ENCODE results near the gene NBAS. TPM values are rescaled to one million over a fixed set of nuclear protein-coding genes. Genes with fewer than 3 reads are reported as not detected.

Gene NBAS
- total RNA-seq, 1 experiment from 2014 or later: 32.5 TPM

- H3K36me3 Mint-ChIP-seq (ENCODE audit: insufficient read depth in 1 of 3, low read depth in 3 of 3): peaks cover 0 to 2% (median 0%) of the 10 kb centered on the region in 3 experiments; a peak in 2 of 7 replicates
- H3K27me3 Mint-ChIP-seq (ENCODE audit: low read depth): no peaks in the 10 kb centered on the region
- H2AK5ac ChIP-seq (ENCODE audit: insufficient read length, low read length): no peak overlapping the region
- no peak overlapping the region for H2BK5ac ChIP-seq (ENCODE audit: insufficient read length, low read length)
- H3K27me3 ChIP-seq (ENCODE audit: insufficient read depth, low read length): no peaks in the 10 kb centered on the region
- H4K8ac ChIP-seq (replicated peaks; ENCODE audit: insufficient read length, low read depth, low read length): no peak overlapping the region
- no peaks in the 10 kb centered on the region for H3K79me2 ChIP-seq (ENCODE audit: insufficient read depth, low read length)
- no peak overlapping the region for H2BK20ac ChIP-seq (ENCODE audit: low read depth, low read length, poor library complexity, severe bottlenecking)
- H3K4me2 ChIP-seq (ENCODE audit: insufficient read depth, insufficient read length, low read length): no peak overlapping the region
- H3K4me1 Mint-ChIP-seq: peaks cover 3 to 9% of the 10 kb centered on the region in 2 experiments; a peak in 3 of 4 replicates
- no peak overlapping the region for H4K5ac ChIP-seq (ENCODE audit: insufficient read length, low read depth, low read length)
- H2BK12ac ChIP-seq (ENCODE audit: insufficient read length, low read depth, low read length): no peak overlapping the region
- no peak overlapping the region for H3K27ac Mint-ChIP-seq
- H2BK15ac ChIP-seq (ENCODE audit: low read depth, low read length): no peak overlapping the region
- H3K4ac ChIP-seq (ENCODE audit: low read depth, low read length): no peak overlapping the region
- no peak overlapping the region for H3K4me3 Mint-ChIP-seq
- H3K56ac ChIP-seq (ENCODE audit: insufficient read length, low read depth, low read length): no peak overlapping the region
- DNase-seq: no peak
- H3K23ac ChIP-seq (ENCODE audit: insufficient read length, low read depth, low read length): no peak overlapping the region
- H3T11ph ChIP-seq (ENCODE audit: low read length): no peak overlapping the region
- no peaks in the 10 kb centered on the region for H3K79me1 ChIP-seq (ENCODE audit: insufficient read depth, low read depth, low read length, poor library complexity, severe bottlenecking)
- no peak for TF ChIP-seq CTCF (conservative IDR thresholded peaks at IDR 0.05)
- H2BK120ac ChIP-seq (ENCODE audit: low read depth, low read length, poor library complexity, severe bottlenecking): no peak overlapping the region
- H4K91ac ChIP-seq (ENCODE audit: insufficient read length, low read depth, low read length): no peak overlapping the region
- no peaks in the 10 kb centered on the region for H3K23me2 ChIP-seq (ENCODE audit: insufficient read length, low read depth, low read length, poor library complexity, severe bottlenecking)
- no peak overlapping the region for H3K18ac ChIP-seq (ENCODE audit: insufficient read length, low read depth, low read length)
- H3K14ac ChIP-seq (ENCODE audit: insufficient read depth, low read length): no peak overlapping the region
- WGBS (ENCODE audit: extremely low coverage, insufficient read length, low lambda C conversion rate): no CpG with 5 or more reads among the region's 5 CpGs
- no peak overlapping the region for H2AFZ ChIP-seq (ENCODE audit: low read length)
- H3K9ac ChIP-seq (ENCODE audit: extremely low read depth, insufficient read length, low read length): no peak overlapping the region
- no peaks in the 10 kb centered on the region for H3K9me3 Mint-ChIP-seq
- no peak overlapping the region for H3K27ac ChIP-seq (ENCODE audit: insufficient read length, low read depth, low read length)
- H3K4me1 ChIP-seq (ENCODE audit: insufficient read depth, low read length): no peaks in the 10 kb centered on the region
- H4K20me1 ChIP-seq (ENCODE audit: control insufficient read depth, insufficient read depth, insufficient read length): no peaks in the 10 kb centered on the region
- H3K9me3 ChIP-seq (ENCODE audit: control insufficient read depth, low read depth, low read length): no peaks in the 10 kb centered on the region
Measured at GRCh38 chr2:15334644-15335326, 226.3 kb downstream of the NBAS start.
